T-helper 2 cell (primary cell): ENCODE results near the gene CEACAM19.
"Not testable (repeated sequence)": the region's sequence is repeated elsewhere in the genome, so short reads cannot be mapped to it uniquely, and the experiment has no call there.

Source experiments
- DNase-seq, 5 experiments: peaks; one replicate each; pipeline versions ENCODE4 v3.0.0 to v3.0.0-alpha.2; 2012 to 2022

The CEACAM19 gene

DNA sequence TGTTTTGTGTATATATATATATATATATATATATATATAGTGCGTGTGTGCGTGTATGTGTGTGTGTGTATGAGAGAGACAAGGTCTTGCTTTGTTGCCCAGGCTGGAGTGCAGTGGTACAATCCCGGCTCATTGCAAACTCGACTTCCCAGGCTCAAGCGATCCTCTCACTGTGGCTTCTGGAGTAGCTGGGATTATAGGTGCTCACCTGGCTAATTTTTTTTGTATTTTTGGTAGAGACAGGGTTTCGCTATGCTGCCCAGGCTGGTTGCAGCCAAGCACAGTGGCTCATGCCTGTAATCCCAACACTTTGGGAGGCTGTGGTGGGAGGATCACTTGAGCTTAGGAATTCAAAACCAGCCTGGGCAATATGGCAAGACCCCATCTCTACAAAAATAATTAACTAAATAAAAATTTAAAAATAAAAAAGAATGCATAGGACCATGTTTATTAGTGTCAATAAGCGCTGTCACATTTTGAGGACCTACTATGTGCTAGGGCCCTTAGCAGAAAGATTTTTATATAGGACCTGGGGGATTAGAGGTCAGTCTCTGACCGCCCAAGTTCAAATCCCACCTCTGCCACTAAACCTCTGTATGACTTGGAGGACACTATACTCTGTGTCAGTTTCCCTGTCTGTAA is 25.8 kb upstream of the CEACAM19 start:
- peak in 1 of 5 experiments; percentile 18 for DNase-seq

DNA sequence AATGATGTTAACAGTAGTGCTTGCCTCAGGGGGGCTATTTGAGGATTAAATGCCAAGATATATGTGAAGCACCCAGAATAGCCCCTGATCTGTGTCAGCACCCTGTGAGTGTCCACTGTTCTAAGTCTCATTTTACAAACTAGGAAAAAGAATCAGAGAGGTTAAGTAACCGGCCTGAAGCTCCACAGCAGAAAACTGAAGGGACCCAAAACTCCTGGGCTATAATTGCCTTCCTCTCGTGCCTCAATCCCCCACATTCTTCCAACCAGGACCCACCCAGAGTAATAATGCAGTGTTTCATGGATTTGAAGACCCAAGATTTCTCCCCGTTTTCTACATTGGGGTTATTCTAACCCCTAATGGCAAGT is 25.2 kb upstream of the CEACAM19 start:
- DNase-seq: no peak

DNA sequence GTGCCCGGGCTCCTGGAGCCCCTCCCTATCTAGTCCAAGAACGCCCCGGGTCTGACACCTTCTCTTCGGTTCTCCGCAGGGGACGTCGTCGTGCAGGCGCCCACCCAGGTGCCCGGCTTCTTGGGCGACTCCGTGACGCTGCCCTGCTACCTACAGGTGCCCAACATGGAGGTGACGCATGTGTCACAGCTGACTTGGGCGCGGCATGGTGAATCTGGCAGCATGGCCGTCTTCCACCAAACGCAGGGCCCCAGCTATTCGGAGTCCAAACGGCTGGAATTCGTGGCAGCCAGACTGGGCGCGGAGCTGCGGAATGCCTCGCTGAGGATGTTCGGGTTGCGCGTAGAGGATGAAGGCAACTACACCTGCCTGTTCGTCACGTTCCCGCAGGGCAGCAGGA is 24.1 kb upstream of the CEACAM19 start:
- DNase-seq: no peak

DNA sequence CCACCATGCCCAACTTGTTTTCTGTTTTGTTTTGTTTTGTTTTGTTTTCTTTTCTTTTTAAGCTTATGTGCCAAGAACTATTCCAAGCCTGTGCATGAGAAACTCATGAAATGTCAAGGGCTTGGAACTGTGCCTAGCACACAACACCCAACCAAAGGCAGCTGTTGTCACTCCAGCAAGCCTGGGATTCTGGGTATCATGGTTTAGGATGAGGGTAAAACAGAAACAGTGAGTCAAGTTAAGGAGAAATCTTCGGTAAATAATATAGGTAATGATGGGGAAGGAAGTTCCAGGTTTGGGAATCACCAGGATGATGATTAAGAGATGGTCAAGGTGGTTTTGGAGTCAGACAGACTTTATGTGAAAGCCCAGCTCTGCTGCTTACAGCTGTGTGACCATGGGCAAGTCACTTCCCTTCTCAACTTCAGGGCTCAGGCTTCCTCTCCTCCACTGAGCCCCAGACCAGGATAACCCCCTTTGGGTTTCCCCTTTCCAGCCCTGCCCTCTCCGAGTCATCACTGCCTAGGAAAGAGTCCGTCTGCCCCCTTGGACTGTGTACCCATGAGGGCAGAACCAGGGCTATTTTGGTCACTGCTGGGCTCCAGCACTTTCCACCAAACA is 22.5 kb upstream of the CEACAM19 start:
- DNase-seq: no peak

DNA sequence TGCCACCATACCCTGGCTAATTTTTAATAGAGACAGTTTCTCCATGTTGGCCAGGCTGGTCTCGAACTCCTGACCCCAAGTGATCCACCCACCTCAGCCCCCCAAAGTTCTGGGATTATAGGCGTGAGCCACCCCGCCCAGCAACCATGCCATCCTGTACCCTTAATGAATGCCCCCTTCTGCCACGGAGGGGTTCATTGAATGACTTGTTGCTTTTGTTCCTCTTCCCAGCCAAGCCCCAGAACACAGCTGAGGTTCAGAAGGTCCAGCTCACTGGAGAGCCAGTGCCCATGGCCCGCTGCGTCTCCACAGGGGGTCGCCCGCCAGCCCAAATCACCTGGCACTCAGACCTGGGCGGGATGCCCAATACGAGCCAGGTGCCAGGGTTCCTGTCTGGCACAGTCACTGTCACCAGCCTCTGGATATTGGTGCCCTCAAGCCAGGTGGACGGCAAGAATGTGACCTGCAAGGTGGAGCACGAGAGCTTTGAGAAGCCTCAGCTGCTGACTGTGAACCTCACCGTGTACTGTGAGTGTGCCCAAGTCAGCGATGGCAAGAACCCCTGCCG is 21.6 kb upstream of the CEACAM19 start:
- no peak for DNase-seq

DNA sequence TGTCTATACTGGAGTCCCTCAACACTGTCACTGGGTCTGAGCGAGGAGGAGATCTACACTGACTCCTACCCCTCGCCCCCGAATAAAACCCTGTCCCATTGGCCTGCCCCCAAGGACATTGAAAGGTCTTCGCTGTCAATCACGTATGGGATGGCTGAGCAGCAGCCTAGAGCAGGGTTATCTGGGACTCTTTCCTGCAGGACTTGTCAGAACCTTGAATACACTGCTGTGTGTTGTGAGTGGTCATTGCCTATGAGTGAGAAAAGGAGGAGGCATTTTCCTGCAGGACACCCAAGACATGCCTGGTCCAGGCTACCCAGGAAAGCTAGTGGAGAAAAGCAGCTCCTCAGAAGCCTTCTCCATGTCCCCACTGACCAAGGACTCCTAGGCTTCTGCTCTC is 17.9 kb upstream of the CEACAM19 start:
- no peak for DNase-seq

DNA sequence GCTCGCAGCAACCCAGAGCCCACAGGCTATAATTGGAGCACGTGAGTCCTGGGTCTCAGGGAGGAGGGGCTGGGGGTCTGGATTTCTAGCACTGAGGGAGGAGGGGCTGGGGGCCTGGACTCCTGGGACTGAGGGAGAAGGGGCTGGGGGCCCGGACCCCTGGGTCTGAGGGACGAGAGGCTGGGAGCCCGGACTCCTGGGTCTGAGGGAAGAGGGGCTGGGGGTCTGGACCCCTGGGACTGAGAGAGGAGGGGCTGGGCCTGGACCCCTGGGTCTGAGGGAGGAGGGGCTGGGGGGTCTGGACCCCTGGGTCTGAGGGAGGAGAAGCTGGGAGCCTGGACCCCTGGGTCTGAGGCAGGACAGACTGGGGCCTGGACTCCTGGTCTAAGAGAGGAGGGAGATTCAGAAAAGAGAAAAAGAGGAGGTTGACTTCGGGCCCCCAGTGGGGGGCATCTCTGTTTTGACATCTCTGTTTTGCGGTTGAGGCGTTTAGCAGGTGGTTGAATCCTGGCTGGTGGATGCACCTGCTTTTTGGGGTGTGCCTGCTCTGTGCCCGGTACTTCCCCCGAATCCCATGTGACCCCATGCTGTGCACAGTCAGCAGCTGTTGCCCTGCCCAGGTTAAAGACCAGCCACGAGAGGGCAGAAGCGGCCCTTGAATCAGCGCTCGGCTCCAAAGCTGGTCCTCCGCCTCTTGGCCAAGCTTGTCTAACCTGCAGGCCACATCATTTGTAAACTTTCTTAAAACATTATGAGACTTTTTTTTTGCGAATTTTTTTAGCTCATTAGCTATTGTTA is 17.1 kb upstream of the CEACAM19 start:
- DNase-seq: peak; percentile 6 to 80 (median 39)

DNA sequence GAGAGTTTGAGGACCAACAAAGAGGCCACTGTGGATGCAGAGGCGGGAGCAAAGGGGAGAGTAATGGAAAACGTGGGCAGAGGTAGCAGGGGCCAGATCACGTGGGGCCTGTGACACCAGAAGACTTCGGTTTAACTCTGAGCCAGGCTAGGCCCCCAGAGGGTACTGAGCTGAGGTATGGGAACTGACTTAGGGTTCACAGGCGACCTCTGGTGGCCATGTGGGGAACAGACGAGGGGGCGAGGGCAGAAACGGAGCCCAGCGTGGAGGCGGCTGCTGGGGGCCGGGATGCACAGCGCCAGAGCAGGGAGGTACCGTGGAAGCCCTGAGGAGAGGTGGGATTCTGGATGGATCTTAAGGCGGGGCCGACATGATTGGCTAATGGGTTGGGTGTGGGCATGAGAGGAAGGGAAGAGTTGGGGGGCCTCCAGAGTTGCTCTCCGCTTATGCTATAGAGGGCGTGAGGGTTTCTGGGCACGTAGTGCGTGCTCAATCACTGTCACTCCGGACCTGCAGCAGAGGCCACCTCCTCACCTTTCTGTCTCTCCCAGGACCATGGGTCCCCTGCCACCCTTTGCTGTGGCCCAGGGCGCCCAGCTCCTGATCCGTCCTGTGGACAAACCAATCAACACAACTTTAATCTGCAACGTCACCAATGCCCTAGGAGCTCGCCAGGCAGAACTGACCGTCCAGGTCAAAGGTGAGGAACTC is 13.9 kb upstream of the CEACAM19 start:
- peak in 4 of 5 experiments; percentile 34 to 64 (median 49) for DNase-seq

DNA sequence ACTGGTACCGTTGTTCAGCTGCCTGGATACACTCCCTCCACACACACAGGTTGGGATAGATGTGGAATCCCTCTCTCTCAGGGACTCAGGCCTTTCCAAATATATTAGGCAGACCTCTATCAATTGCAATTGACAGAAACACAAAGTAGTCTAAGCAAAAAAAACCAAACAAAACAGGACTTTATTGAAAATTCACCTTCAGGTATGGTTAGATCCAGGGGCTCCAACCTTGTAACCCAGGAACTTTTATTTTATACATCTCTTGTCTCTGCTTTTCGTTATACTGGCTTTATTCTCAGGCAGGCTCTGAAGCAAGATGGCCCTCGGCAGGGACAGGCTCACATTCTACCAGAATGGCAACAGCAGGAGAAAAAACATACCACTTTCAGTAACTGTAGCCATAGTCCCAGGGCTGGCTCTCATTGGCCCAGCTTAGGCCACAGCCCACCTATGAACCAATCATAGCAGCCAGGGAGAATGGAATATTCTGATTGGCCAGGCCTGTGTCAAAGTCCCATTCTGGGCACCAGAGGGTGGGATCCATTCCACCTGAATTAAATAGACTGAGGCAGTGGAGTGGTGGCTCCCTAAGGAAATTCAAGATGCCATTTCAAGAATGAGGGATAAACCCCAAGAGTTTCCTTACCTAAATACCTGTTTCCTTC is 13.1 kb upstream of the CEACAM19 start:
- DNase-seq: no peak

DNA sequence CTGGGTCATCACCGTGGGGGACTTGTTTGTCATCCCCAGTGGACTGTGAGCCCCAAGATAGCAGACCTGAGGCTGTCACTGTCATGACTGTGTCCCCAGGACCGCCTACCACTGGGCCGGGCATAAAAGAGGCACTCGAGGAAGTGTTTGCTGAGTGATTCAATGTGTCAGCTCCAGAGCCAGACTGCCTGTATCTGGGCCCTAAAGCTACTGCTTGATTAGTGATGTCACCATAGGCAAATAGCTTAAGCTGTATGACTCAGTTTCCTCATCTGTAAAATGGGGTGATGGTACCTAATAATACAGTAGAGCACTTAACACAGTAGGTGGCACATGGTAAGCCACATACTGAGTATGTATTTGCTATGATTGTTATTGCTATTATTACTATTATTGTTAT is 11.2 kb upstream of the CEACAM19 start:
- no peak for DNase-seq

DNA sequence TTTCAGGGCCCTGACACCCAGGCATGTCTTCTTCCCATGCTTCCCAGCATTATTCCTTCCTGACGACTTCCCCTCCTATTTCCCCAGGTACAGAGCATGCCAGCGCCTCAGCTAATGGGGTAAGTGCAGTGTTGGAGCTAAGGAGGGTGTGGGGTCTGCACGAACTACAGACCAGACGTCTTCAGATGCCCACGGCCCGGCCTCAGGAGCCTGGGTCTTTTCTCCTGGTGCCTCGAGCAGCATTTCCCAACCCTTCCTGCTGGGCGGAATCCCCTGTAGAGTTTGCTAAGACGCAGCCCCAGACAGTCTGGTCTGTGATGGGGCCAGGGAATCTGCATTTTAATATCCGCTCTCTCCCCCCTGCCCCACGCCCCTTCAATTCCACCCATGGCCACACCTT is 10.1 kb upstream of the CEACAM19 start:
- DNase-seq: no peak

DNA sequence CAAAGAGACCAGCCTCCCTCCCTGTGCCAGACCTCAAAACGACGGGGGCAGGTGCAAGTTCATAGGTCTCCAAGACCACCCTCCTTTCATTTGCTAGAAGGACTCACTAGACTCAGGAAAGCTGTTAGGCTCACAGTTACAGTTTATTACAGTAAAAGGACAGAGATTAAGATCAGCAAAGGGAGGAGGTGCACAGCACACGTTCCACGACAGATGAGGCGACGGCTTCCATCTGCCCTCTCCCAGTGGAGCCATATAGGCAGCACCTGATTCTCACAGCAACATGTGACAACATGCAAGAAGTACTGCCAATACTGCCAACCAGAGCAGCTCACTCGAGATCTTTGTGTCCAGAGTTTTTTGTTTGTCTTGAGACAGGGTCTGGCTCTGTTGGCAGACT is 9.4 kb upstream of the CEACAM19 start:
- no peak for DNase-seq

DNA sequence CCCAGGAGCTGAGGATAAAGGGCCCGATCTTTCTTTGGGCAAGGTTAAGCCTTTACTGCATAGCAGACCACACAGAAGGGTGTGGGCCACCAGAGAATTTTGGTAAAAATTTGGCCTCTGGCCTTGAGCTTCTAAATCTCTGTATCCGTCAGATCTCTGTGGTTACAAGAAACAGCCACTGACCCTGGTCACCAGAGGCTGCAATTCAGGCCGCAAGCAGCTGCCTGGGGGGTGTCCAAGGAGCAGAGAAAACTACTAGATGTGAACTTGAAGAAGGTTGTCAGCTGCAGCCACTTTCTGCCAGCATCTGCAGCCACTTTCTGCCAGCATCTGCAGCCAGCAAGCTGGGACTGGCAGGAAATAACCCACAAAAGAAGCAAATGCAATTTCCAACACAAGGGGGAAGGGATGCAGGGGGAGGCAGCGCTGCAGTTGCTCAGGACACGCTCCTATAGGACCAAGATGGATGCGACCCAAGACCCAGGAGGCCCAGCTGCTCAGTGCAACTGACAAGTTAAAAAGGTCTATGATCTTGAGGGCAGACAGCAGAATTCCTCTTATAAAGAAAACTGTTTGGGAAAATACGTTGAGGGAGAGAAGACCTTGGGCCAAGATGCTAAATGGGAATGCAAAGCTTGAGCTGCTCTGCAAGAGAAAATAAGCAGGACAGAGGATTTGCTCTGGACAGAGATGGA is 8.4 kb upstream of the CEACAM19 start:
- DNase-seq: no peak

DNA sequence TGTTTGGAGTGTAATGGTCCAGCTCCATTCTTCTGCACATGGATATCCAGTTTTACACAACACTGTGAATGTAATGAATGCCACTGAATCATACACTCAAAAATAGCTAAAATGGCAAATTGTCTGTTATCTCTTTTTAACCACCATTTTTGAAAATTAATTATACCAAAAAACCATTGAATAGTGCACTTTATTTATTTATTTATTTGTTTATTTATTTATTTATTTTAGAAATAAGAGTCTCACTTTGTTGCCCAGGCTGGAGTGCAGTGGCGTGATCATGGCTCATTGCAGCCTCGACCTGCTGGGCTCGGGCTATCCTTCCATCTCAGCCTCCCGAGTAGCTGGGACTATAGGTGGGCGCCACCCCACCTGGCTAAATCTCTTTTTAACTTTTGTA is 7.3 kb upstream of the CEACAM19 start:
- DNase-seq: no peak

DNA sequence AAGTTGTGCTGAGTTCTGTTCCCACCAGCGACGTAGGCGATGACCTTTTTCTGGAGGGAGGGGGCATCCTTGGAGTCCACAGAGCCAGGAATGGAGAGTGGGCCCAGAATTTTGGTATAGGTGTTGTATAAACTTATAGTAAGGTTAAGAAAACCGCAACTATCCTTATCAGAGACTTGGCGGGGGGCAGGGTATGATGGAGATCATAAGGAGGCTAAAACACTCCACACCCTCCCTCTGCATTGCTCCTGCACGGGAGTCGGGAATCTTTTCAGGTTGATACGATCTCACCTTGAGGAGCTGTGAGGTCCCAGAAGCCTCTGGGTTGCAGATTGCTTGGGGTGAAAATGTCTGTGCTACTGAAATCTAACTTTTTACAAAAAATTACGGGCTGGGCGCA is 6.3 kb upstream of the CEACAM19 start:
- no peak for DNase-seq

DNA sequence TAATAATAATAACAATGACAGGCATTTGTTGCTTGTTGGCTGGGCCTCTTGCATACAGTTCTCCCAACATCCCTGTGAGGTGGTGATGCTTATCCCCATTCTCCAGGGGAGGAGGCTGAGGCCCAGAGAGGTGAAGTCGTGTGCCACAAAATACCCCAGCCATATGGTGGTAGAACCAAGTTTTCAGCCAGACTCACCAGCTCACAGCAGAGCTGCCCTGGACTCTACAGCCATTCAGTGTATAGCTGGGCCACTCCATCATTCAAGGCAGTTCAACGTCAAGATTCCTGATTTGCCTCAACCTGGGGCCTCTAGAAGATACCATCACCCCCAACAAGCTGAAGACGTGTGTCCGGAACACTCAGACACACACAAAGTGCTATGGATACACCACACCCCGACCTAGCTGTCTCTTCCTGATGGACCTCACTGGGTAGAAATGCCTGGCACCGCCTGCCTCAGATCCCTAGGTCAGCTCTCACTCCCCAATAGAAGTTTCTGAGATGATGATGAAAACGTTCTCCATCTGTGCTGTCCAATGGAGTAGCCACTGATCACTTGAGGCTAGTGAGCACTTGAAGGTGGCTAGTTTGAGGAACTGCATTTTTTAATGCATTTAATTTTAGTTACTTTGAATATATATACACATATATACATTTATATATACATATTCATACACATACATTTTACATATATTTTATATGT is 4.3 kb upstream of the CEACAM19 start:
- no peak for DNase-seq

DNA sequence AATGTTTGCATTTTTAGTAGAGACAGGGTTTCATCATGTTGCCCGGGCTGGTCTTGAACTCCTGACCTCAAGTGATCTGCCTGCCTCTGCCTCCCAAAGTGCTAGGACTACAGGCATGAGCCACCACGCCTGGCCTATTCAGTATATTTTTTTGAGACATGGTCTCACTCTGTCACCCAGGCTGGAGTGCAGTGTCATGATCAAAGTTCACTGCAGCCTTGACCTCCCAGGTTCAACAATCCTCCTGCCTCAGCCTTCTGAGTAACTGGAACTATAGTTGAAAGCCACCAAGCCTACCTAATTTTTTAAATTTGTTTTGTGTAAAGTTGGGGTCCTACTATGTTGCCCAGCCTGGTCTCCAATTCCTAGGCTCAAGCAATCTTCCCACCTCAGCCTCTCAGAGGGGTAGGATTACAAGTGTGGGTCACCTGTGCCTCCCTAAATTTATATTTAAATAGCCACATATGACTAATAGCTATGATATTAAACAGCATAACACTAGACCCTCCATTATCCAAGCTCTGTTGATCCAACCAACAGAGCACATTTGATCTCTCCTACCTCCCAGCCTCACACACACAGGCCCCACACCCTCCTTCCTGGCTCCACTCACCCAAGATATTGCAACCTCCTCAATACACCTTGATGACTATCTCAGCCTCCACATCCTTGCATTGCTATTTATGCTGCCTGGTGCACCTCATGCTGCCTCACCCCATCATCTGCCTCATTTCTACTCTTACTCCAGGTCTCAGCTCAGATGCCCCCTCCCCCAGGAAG is 2.1 kb upstream of the CEACAM19 start:
- no peak for DNase-seq

DNA sequence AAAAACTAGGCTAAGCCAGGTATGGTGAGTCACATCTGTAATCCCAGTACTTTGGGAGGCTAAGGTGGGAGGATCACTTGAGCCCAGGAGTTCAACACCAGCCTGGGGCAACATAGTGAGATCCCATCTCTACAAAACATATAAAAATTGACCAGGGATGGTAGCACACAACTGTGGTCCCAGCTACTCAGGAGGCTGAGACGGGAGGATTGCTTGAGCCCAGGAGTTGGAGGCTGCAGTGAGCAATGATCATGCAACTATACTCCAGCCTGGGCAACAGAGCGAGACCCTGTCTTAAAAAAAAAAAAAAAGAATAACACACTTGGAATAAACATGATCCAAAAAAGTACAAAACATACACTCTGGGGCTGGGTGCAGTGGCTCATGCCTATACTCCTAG is 1.3 kb upstream of the CEACAM19 start:
- not testable (repeated sequence) for DNase-seq

DNA sequence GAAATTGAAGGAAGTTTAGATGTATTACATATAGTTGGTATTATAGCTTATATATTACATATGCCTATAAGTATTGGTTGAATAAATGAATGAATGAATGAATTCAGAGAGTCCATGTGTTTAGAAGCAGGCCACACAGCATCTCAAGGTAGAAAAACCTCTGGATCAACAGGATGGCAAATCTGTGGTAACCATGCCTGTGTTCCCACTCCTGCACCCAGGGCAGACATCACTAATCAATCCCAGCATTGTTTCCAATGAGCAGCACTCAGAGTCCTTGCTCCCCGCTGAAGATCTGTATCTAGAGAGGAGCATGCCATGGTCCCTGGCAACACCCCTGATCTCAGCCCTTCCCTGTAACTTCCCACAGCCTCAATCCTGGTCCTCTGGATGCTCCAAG is 944 bp downstream of the CEACAM19 start:
- DNase-seq: no peak

DNA sequence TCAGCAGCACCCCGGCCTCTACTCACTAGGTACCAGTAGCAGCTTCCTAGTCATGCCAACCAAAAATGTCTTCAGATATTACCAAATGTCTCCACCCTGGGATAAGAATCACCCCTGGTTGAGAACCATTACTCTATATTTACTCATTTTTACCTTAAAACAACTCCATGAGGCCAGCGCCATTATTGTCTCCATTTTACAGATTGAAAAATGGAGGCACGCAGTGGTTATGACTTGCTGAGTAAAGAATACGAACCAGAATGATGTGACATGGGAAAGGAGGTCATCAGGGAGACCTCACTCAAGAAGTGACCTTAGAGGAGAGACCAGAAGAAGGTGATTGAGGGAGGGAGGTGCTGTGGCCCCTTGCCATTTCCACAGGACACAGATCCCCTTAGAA is 2.2 kb downstream of the CEACAM19 start:
- DNase-seq: no peak
